ENCODE data around the gene NLRC3.

DNA sequence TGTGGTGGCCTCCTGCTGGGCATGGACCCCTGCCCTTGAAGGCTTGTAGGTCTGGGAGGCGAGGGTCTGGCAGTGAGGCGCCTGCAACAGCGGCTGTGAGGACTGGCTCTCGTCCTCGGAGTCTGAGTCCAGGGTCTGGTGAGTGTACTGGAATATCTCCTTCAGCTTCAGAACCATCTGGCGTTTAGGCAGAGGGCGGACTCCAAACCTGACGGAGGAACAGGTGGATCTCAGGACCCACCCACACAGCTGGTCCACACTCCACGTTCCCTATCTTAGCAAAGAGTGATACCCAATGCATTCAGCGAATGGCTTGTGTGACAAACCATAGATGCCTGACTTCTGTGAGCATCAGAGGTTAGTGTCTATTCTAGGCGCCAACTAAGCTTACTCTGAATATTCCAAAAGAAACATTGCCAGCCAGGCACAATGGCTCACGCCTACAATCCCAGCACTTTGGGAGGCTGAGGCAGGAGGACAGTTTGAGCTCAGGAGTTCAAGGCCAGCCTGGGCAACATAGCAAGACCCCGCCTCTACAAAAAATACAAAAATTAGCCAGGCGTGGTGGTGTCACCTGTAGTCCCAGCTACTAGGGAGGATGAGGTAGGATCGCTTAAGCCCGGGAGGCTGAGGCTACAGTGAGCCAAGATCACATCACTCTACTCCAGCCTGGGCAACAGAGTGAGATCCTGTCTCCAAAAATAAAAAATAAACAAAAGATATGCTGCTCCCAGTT, 6.3 kb upstream of the NLRC3 start:
- TF ChIP-seq ZNF274 (IDR thresholded peaks at IDR 0.05; ENCODE audit: low read depth, low read length) (no peak), SUZ12 (IDR thresholded peaks at IDR 0.05; ENCODE audit: extremely low read depth, insufficient read depth, insufficient read length) (no peak), YY1 (IDR thresholded peaks at IDR 0.05; ENCODE audit: insufficient read depth, insufficient read length) (no peak)
